ENCODE data around the gene ITPR1. TPM values are rescaled to one million over a fixed set of nuclear protein-coding genes. Genes with fewer than 3 reads are reported as not detected.
A peak's percentile ranks its signal among the peaks of the same experiment; 100 is the strongest.

ITPR1 gene
- total RNA-seq, 1 donor from 2014 or later, result 91.7 TPM

DNA sequence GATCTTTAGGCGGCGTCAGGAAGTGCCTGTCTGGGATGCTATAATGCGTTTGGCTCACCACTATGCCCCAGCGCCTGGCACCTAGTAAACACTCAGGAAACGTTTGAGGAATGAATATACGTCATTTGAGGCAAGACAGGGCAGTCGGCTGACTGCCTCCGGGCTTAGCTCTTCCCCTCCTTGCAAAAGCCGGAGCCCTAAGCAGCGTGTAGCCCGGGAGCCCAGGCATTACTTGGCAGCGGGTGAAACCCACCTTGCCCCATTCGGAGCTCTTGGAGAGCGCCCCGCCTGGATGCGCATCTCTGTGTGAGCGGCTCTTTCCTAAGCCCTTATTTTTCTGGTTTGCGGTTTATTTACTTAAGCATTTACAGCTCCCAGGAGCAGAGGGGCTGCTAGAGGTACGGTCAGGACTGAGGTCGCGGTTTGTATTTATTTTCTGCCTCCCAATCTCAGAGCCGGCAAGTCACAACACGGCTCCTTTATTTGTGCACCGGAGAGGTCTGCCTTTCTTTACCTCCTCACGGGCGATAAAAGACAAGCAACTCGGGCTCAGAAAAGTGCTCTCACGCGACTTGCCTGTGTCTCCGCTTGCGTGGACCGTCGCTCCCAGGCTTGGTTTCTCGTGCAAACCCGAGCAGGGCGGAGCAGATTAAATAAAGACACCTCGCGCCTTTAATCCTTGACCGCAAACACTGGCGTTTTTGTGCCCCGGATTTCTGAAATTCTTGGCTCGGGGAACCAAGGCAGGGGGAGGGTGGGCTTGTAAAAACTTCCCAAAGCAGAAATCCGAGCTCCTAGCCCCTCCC, 737 bp upstream of the ITPR1 start:
- Histone ChIP-seq H3K27me3 (no peaks in the 10 kb centered on the region), H3K4me1 (peaks cover 15% of the 10 kb centered on the region), H3K36me3 (no peaks in the 10 kb centered on the region), H3K4me3 (peak overlapping the region; percentile 76), H3K9me3 (no peaks in the 10 kb centered on the region), H3K27ac (peak overlapping the region; percentile 85)
- TF ChIP-seq, protein P1, sequence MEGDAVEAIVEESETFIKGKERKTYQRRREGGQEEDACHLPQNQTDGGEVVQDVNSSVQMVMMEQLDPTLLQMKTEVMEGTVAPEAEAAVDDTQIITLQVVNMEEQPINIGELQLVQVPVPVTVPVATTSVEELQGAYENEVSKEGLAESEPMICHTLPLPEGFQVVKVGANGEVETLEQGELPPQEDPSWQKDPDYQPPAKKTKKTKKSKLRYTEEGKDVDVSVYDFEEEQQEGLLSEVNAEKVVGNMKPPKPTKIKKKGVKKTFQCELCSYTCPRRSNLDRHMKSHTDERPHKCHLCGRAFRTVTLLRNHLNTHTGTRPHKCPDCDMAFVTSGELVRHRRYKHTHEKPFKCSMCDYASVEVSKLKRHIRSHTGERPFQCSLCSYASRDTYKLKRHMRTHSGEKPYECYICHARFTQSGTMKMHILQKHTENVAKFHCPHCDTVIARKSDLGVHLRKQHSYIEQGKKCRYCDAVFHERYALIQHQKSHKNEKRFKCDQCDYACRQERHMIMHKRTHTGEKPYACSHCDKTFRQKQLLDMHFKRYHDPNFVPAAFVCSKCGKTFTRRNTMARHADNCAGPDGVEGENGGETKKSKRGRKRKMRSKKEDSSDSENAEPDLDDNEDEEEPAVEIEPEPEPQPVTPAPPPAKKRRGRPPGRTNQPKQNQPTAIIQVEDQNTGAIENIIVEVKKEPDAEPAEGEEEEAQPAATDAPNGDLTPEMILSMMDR (IDR thresholded peaks at IDR 0.05), result no peak
- ATAC-seq, result peak; percentile 59
- intact Hi-C loops (cut with DNase I), result no loop called here
- DNase-seq, result peak; percentile 79

DNA sequence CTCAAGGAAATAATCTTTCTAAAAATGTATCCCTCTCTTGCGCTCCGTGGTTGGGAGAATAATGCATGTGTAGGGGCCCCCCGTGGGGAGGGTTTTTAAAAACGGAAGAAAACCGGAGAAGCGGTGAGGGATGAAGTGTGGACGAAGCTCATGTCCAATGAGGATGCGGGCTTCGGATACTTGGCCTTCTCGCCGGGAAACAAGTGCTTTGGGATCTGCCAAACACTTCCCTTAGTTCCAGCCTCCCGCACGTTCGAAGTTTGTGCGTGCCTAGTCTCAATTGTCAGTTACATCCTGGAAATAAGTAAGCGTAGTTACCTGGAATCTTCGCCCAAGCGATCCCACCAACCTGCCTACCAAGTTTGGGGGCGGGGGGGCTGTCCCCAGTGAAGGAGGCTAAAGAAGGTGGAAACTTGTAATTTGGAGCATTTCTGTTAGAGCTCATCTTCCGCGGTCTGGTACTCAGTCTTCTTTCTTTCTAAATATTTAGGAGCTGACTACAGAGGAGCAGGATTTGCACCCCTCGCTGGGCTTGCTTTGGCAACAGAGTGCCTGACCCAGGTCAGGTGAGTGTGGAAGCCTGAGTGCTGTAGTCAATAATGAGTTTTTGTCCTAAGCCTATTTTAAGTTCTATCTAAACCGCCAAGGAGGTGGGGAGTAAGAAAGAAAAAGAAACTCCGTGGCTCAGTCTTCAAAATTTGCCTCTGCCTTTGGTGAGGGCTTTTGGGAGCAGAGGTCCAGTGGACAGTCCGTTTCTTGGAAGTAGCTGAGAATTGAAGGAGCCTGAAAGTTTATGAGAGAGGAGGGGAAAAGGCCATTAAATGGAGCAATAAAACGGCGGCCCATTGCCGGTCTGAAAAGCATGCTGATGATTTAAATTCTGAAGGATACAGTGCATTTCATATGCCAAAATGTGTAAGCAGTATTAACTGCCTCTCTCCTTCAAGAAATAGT, 1.1 kb downstream of the ITPR1 start:
- DNase-seq (no peak), ATAC-seq (no peak)
- intact Hi-C loops (cut with DNase I), result no loop called here
- Histone ChIP-seq H3K4me3 (peak overlapping the region; percentile 76), H3K36me3 (no peaks in the 10 kb centered on the region), H3K4me1 (peaks cover 15% of the 10 kb centered on the region), H3K9me3 (no peaks in the 10 kb centered on the region), H3K27ac (peak overlapping the region; percentile 73), H3K27me3 (no peaks in the 10 kb centered on the region)
- TF ChIP-seq, protein P1 (IDR thresholded peaks at IDR 0.05), result no peak

DNA sequence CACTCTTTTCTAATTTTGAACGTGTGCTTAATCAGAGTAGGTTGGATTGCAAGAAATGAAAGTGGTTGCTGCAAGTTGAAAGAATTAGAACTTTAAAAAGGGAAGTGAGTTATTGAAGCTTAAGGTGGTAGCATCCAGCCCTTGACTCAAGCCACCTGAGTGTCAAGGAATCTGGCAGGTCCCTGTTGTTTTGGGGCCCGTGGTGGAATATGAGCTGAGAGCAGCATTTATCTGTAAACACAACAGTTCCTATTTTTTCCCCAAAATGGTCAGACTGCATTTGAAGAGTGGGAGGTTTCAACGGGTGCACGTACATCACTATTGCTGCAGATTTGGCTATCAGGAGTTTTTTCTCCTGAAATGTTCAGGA, 1.7 kb downstream of the ITPR1 start:
- peak overlapping the region; percentile 76 for H3K4me3 ChIP-seq
- H3K27ac ChIP-seq, result peak overlapping the region; percentile 73
- intact Hi-C loops (cut with DNase I), result no loop called here
- H3K27me3 ChIP-seq, result no peaks in the 10 kb centered on the region
- H3K9me3 ChIP-seq, result no peaks in the 10 kb centered on the region
- ATAC-seq, result no peak
- H3K36me3 ChIP-seq, result no peaks in the 10 kb centered on the region
- TF ChIP-seq, protein P1 (IDR thresholded peaks at IDR 0.05), result no peak
- H3K4me1 ChIP-seq, result peaks cover 15% of the 10 kb centered on the region
- no peak for DNase-seq

DNA sequence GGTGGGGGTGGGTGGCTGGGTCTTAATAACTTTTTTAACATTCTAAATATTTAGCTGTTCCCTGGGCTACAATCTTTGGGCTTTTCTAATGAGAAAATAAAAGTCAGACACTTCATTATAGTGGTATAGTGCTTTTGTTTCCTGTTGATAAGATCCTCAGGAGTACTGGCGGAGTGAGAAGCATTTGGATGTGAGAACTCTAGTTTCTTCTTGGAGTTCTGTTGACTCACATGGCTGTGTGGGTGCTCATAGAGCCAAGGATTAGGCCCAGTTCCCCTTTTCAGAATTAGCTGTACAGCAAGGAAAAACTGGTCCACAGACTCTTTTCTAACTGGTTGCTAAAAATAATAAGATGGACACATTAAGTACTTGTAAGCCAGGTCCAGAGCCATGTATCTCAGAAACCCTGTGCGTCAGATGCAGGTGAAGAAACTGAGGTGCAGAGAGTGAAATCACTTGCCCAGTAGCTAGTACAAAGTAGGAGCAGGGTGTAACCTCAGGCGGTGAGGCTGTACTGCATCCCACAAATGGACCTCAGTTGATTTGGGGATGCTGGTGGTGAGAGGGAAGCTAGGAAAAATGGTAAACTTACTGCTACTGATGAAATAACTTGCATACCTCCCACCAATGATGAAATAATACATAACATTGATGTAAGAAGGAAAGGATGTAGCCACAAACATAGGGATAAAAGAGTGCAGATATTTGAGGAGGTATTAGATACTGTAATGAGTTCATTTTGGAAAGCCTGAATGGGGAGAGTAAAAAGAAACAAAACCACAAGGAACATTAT, 2.3 kb downstream of the ITPR1 start:
- intact Hi-C loops (cut with DNase I), result no loop called here
- no peak for DNase-seq
- H3K4me1 ChIP-seq, result peaks cover 15% of the 10 kb centered on the region
- no peak for ATAC-seq
- H3K36me3 ChIP-seq, result no peaks in the 10 kb centered on the region
- H3K4me3 ChIP-seq, result peak overlapping the region; percentile 76
- no peak overlapping the region for H3K27ac ChIP-seq
- no peaks in the 10 kb centered on the region for H3K27me3 ChIP-seq
- no peaks in the 10 kb centered on the region for H3K9me3 ChIP-seq
- TF ChIP-seq, protein P1 (IDR thresholded peaks at IDR 0.05), result no peak

DNA sequence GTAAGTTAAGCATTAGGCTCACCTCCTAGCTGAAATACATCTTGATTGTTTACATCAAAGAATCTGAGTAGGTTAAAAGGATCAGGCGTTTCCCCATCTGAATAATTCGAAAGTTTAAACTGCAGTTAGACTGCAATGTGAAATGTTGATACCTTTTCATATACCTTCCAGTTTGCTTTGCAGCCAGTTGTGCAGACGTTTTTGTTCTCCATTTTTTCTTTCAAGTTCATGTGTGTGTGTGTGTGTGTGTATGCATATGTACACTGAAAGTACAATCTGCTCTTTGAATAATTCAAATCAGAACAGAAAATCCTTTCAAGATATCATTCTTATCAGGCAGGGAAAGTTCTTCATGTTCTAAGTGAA, 2.9 kb downstream of the ITPR1 start:
- no peaks in the 10 kb centered on the region for H3K27me3 ChIP-seq
- H3K9me3 ChIP-seq, result no peaks in the 10 kb centered on the region
- TF ChIP-seq, protein P1 (IDR thresholded peaks at IDR 0.05), result no peak
- peaks cover 15% of the 10 kb centered on the region for H3K4me1 ChIP-seq
- no peak for ATAC-seq
- peak overlapping the region; percentile 76 for H3K4me3 ChIP-seq
- no peak overlapping the region for H3K27ac ChIP-seq
- H3K36me3 ChIP-seq, result no peaks in the 10 kb centered on the region
- no peak for DNase-seq
- intact Hi-C loops (cut with DNase I), result no loop called here
